HepG2 (cell line): ENCODE data around the gene ORC3. TPM values are rescaled to one million over a fixed set of nuclear protein-coding genes. Genes with fewer than 3 reads are reported as not detected.

ENCODE experiments used
- ATF7-NPFF ChIP-seq: sonication (generic); formaldehyde crosslinking; IDR thresholded peaks from 2 replicates; pipeline ENCODE4 v1.8.1; 2023; ENCODE audit warnings: mild to moderate bottlenecking, low read depth, missing genetic modification reagents, moderate library complexity
- FOXC1 ChIP-seq: sonication (generic); formaldehyde crosslinking; IDR thresholded peaks from 2 replicates; pipeline ENCODE4 v1.8.0; 2022; ENCODE audit warnings: mild to moderate bottlenecking, missing genetic modification reagents, borderline replicate concordance
- HDAC6 ChIP-seq: fragments of 200-600 bp; sonication (generic); IDR thresholded peaks from 2 replicates; pipeline ENCODE4 v1.7.0; 2017; ENCODE audit warnings: mild to moderate bottlenecking, antibody characterized with exemption, low read length, low read depth
- MYC ChIP-seq: sonication (generic); formaldehyde crosslinking; IDR thresholded peaks from 2 replicates; pipeline ENCODE4 v1.9.0; 2021; ENCODE audit warnings: missing genetic modification reagents, borderline replicate concordance
- NR2C2 ChIP-seq: sonication (generic); formaldehyde crosslinking; IDR thresholded peaks from 2 replicates; pipeline ENCODE4 v1.4.0; 2020; ENCODE audit warnings: missing genetic modification reagents, mild to moderate bottlenecking, moderate library complexity, borderline replicate concordance
- PAF1 ChIP-seq: IDR thresholded peaks from 2 replicates; pipeline ENCODE4 v1.6.1; 2016; ENCODE audit warnings: missing genetic modification reagents, missing compliant biosample characterization
- SETDB1 ChIP-seq: sonication (generic); formaldehyde crosslinking; IDR thresholded peaks from 2 replicates; pipeline ENCODE4 v1.5.1; 2020; ENCODE audit warnings: missing genetic modification reagents, mild to moderate bottlenecking, borderline replicate concordance
- SMC3 ChIP-seq: IDR thresholded peaks from 2 replicates; pipeline ENCODE4 v1.6.1; 2011; ENCODE audit warnings: low read length, improper control_type of control experiment
- SNAPC2 ChIP-seq: sonication (generic); formaldehyde crosslinking; IDR thresholded peaks from 2 replicates; pipeline ENCODE4 v1.8.1; 2022; ENCODE audit warnings: mild to moderate bottlenecking, missing genetic modification reagents
- SOX6 ChIP-seq, 2 experiments: fragments of 450-650 bp in 1 of 2; sonication (generic) in 1 of 2; formaldehyde crosslinking in 1 of 2; IDR thresholded peaks; 2 replicates each; pipeline versions ENCODE4 v1.4.0 to v1.6.1; 2017 to 2020; ENCODE audit warnings: antibody characterized with exemption in 1 of 2, mild to moderate bottlenecking in 1 of 2, missing genetic modification reagents in 1 of 2
- SPEN ChIP-seq: sonication (generic); formaldehyde crosslinking; IDR thresholded peaks from 2 replicates; pipeline ENCODE4 v1.5.1; 2020; ENCODE audit warnings: low read depth, mild to moderate bottlenecking, missing genetic modification reagents
- THAP11 ChIP-seq: IDR thresholded peaks from 2 replicates; pipeline ENCODE4 v1.6.1; 2016; ENCODE audit warnings: missing biosample characterization, missing genetic modification reagents
- YEATS2 ChIP-seq: sonication (generic); formaldehyde crosslinking; IDR thresholded peaks from 2 replicates; pipeline ENCODE4 v1.4.0; 2020; ENCODE audit warnings: missing genetic modification reagents, borderline replicate concordance
- ZBTB7B ChIP-seq: sonication (generic); formaldehyde crosslinking; IDR thresholded peaks from 2 replicates; pipeline ENCODE4 v1.4.0; 2020; ENCODE audit warnings: missing genetic modification reagents
- ZNF138 ChIP-seq: sonication (generic); formaldehyde crosslinking; IDR thresholded peaks from 2 replicates; pipeline ENCODE4 v1.5.0; 2020; ENCODE audit warnings: mild to moderate bottlenecking, low read depth, missing genetic modification reagents
- ZNF160 ChIP-seq: sonication (generic); formaldehyde crosslinking; IDR thresholded peaks from 2 replicates; pipeline ENCODE4 v1.8.0; 2022; ENCODE audit warnings: mild to moderate bottlenecking, inconsistent platforms, missing genetic modification reagents
- ZNF589 ChIP-seq: sonication (generic); formaldehyde crosslinking; conservative IDR thresholded peaks from 2 replicates; pipeline ENCODE4 v1.8.0; 2022; ENCODE audit warnings: mild to moderate bottlenecking, moderate library complexity, missing genetic modification reagents
- ZNF790 ChIP-seq: sonication (generic); formaldehyde crosslinking; IDR thresholded peaks from 2 replicates; pipeline ENCODE4 v1.8.0; 2022; ENCODE audit warnings: missing genetic modification reagents, mild to moderate bottlenecking, borderline replicate concordance
- ZNF883 ChIP-seq: sonication (generic); formaldehyde crosslinking; IDR thresholded peaks from 2 replicates; pipeline ENCODE4 v1.5.1; 2020; ENCODE audit warnings: mild to moderate bottlenecking, missing genetic modification reagents; ENCODE audit errors: not compliant biosample characterization
- ZSCAN25 ChIP-seq: sonication (generic); formaldehyde crosslinking; IDR thresholded peaks from 2 replicates; pipeline ENCODE4 v1.8.0; 2022; ENCODE audit warnings: mild to moderate bottlenecking, missing genetic modification reagents
- ZSCAN31 ChIP-seq: sonication (generic); formaldehyde crosslinking; IDR thresholded peaks from 2 replicates; pipeline ENCODE4 v1.5.0; 2020; ENCODE audit warnings: low read depth, mild to moderate bottlenecking, missing genetic modification reagents
- polyA plus RNA-seq, 8 experiments: library from polyadenylated mRNA; depleted of rRNA in 3 of 8; stranded (reverse) in 7 of 8; unstranded in 1 of 8; fragments of >200 nt; fragmentation: Illumina TruSeq in 4 of 8; extraction: Trizol in 4 of 8; gene quantifications; 2 replicates each; pipeline versions ENCODE4 v1.2.1 to v1.2.3, GENCODE V29; 2011 to 2016; ENCODE audit warnings: low read depth in 4 of 8, missing spikeins in 1 of 8, mixed read lengths in 1 of 8; ENCODE audit not compliant: insufficient read depth in 1 of 8
- total RNA-seq, 5 experiments: library from RNA; depleted of rRNA; stranded (reverse); fragments of >200 nt; fragmentation: Illumina TruSeq; extraction: Trizol; gene quantifications; 2 replicates each; pipeline ENCODE4 v1.2.3, GENCODE V29; 2016; ENCODE audit warnings: low read depth in 1 of 5
- TF ChIP-seq, protein P1 (sequence below): sonication (generic); formaldehyde crosslinking; IDR thresholded peaks from 2 replicates; pipeline ENCODE4 v1.4.0; 2020; ENCODE audit warnings: missing genetic modification reagents
- TF ChIP-seq, protein P2 (sequence below): sonication (generic); formaldehyde crosslinking; IDR thresholded peaks from 2 replicates; pipeline ENCODE4 v1.4.0; 2020; ENCODE audit warnings: missing genetic modification reagents, borderline replicate concordance
- TF ChIP-seq, protein P3 (sequence below): sonication (generic); formaldehyde crosslinking; IDR thresholded peaks from 2 replicates; pipeline ENCODE4 v1.8.1; 2023; ENCODE audit warnings: mild to moderate bottlenecking, missing genetic modification reagents, borderline replicate concordance
- TF ChIP-seq, protein P4 (sequence below): sonication (generic); formaldehyde crosslinking; IDR thresholded peaks from 2 replicates; pipeline ENCODE4 v1.5.1; 2020; ENCODE audit warnings: missing genetic modification reagents, mild to moderate bottlenecking, borderline replicate concordance

The ORC3 gene
- total and polyA plus RNA-seq, 2 of the 13 experiments (the other 11 are each of a cell fraction or from before 2014, with no cell fraction given) = 21.8 to 43.5 TPM

DNA sequence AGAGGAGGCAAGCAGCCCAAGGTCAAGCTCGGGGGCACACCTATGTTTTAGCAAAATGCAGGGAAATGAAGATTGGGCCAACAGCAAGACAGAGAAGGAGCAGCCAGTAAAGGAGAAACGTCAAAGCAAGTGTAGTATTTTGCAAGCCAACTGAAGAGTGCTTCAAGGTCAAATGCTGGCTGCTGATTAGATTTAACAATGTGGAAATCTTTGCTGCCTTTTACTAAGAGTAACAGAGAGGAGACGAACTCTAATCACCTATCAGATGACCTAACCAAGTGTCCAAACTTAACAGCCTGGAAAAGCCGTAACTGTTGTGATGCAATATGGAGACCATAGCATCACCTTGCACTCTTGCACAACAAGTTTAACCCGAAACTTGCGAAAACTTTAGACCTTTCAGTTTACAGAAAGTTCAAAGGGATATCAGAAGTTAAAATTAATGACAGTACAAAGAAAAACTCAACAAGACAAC, 81.7 kb downstream of the ORC3 start (continued):
- TF ChIP-seq ZNF589 (CRISPR knock-in tag) (no peak), ZNF160 (CRISPR knock-in tag) (peak; percentile 62; the same call in 1 of the 2 replicates), HDAC6 (no peak), SNAPC2 (CRISPR knock-in tag) (peak; percentile 58; the same call in 1 of the 2 replicates), PAF1 (CRISPR knock-in tag) (peak; percentile 91), ATF7-NPFF (peak; percentile 61; the same call in 1 of the 2 replicates), NR2C2 (CRISPR knock-in tag) (peak; percentile 92), ZNF138 (CRISPR knock-in tag) (no peak), ZNF883 (CRISPR knock-in tag) (no peak), SMC3 (peak; percentile 60; the same call in 1 of the 2 replicates), ZSCAN25 (CRISPR knock-in tag) (no peak), THAP11 (CRISPR knock-in tag) (peak; percentile 88), ZBTB7B (peak; percentile 71; the same call in 1 of the 2 replicates), YEATS2 (CRISPR knock-in tag) (peak; percentile 39; the same call in 1 of the 2 replicates), ZSCAN31 (CRISPR knock-in tag) (peak; percentile 34; the same call in 1 of the 2 replicates), SPEN (CRISPR knock-in tag) (peak; percentile 62; the same call in 1 of the 2 replicates), FOXC1 (no peak), MYC (CRISPR knock-in tag) (no peak), ZNF790 (no peak), SETDB1 (CRISPR knock-in tag) (no peak), SOX6 (IDR thresholded peaks at IDR 0.05) (no peak), SOX6 (CRISPR knock-in tag; IDR thresholded peaks at IDR 0.05) (peak; percentile 99)
- TF ChIP-seq, protein P1, sequence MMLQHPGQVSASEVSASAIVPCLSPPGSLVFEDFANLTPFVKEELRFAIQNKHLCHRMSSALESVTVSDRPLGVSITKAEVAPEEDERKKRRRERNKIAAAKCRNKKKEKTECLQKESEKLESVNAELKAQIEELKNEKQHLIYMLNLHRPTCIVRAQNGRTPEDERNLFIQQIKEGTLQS (CRISPR knock-in tag) = peak; percentile 96
- TF ChIP-seq, protein P2, sequence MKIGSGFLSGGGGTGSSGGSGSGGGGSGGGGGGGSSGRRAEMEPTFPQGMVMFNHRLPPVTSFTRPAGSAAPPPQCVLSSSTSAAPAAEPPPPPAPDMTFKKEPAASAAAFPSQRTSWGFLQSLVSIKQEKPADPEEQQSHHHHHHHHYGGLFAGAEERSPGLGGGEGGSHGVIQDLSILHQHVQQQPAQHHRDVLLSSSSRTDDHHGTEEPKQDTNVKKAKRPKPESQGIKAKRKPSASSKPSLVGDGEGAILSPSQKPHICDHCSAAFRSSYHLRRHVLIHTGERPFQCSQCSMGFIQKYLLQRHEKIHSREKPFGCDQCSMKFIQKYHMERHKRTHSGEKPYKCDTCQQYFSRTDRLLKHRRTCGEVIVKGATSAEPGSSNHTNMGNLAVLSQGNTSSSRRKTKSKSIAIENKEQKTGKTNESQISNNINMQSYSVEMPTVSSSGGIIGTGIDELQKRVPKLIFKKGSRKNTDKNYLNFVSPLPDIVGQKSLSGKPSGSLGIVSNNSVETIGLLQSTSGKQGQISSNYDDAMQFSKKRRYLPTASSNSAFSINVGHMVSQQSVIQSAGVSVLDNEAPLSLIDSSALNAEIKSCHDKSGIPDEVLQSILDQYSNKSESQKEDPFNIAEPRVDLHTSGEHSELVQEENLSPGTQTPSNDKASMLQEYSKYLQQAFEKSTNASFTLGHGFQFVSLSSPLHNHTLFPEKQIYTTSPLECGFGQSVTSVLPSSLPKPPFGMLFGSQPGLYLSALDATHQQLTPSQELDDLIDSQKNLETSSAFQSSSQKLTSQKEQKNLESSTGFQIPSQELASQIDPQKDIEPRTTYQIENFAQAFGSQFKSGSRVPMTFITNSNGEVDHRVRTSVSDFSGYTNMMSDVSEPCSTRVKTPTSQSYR (CRISPR knock-in tag) = peak; percentile 75; the same call in 1 of the 2 replicates
- TF ChIP-seq, protein P3, sequence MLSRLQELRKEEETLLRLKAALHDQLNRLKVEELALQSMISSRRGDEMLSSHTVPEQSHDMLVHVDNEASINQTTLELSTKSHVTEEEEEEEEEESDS (CRISPR knock-in tag) = peak; percentile 88; the same call in 1 of the 2 replicates
- TF ChIP-seq, protein P4, sequence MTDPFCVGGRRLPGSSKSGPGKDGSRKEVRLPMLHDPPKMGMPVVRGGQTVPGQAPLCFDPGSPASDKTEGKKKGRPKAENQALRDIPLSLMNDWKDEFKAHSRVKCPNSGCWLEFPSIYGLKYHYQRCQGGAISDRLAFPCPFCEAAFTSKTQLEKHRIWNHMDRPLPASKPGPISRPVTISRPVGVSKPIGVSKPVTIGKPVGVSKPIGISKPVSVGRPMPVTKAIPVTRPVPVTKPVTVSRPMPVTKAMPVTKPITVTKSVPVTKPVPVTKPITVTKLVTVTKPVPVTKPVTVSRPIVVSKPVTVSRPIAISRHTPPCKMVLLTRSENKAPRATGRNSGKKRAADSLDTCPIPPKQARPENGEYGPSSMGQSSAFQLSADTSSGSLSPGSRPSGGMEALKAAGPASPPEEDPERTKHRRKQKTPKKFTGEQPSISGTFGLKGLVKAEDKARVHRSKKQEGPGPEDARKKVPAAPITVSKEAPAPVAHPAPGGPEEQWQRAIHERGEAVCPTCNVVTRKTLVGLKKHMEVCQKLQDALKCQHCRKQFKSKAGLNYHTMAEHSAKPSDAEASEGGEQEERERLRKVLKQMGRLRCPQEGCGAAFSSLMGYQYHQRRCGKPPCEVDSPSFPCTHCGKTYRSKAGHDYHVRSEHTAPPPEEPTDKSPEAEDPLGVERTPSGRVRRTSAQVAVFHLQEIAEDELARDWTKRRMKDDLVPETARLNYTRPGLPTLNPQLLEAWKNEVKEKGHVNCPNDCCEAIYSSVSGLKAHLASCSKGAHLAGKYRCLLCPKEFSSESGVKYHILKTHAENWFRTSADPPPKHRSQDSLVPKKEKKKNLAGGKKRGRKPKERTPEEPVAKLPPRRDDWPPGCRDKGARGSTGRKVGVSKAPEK (CRISPR knock-in tag) = peak; percentile 56; the same call in 1 of the 2 replicates
